ENCODE results near the gene HMGCL.

- TF ChIP-seq CTCF (conservative IDR thresholded peaks at IDR 0.05 in 1 of 2, IDR thresholded peaks at IDR 0.05 in 1 of 2; ENCODE audit: low read depth in 1 of 2, low read length in 2 of 2) (no peak), EZH2 (IDR thresholded peaks at IDR 0.05; ENCODE audit: low read length, missing control alignments) (no peak)
Measured at GRCh38 chr1:23825076-23825761, at the start of gene HMGCL.

Data from fibroblast of lung (primary cell).